Kidney (tissue), 14 donors: Measurements from ENCODE around the gene CD34. TPM values are rescaled to one million over a fixed set of nuclear protein-coding genes. Genes with fewer than 3 reads are reported as not detected.

Experiments used
- DNase-seq, 5 donors: peaks; one replicate each; pipeline ENCODE4 v3.0.0-alpha.2; 2013 to 2020
- FAIRE-seq: peaks from 2 replicates; lab custom pipeline; 2012; peaks lifted over from hg19 to GRCh38; lab: Jason Lieb, UNC
- H3K27ac ChIP-seq, 2 donors: one replicate each; pipeline ENCODE4 v1.7.0; 2013; ENCODE audit warnings: low read depth in 2 of 2, low read length in 2 of 2, inconsistent platforms in 1 of 2
- H3K27me3 ChIP-seq: one replicate; pipeline ENCODE4 v1.7.1; 2013; ENCODE audit warnings: low read length, inconsistent platforms; ENCODE audit not compliant: control insufficient read depth, insufficient read depth
- H3K36me3 ChIP-seq, 3 donors: one replicate each; pipeline versions ENCODE4 v1.7.0 to v1.7.1; 2013; ENCODE audit warnings: low read length in 3 of 3, control low read depth in 1 of 3, inconsistent platforms in 1 of 3; ENCODE audit not compliant: insufficient read depth in 3 of 3, control insufficient read depth in 2 of 3
- H3K4me1 ChIP-seq, 3 donors: one replicate each; pipeline versions ENCODE4 v1.7.0 to v1.7.1; 2013; ENCODE audit warnings: low read length in 3 of 3, inconsistent platforms in 1 of 3, low read depth in 1 of 3; ENCODE audit not compliant: control insufficient read depth in 2 of 3, insufficient read depth in 2 of 3
- H3K4me3 ChIP-seq, 3 donors: one replicate each; pipeline versions ENCODE4 v1.7.0 to v1.8.1; 2013; ENCODE audit warnings: low read length in 3 of 3, control low read depth in 1 of 3, inconsistent platforms in 1 of 3
- H3K9ac ChIP-seq, 3 donors: one replicate each; pipeline versions ENCODE4 v1.7.0 to v1.7.1; 2013; ENCODE audit warnings: low read length in 3 of 3, control low read depth in 1 of 3, inconsistent platforms in 1 of 3
- H3K9me3 ChIP-seq, 3 donors: one replicate each; pipeline versions ENCODE4 v1.7.0 to v1.7.1; 2013; ENCODE audit warnings: low read length in 3 of 3, control low read depth in 1 of 3, inconsistent platforms in 1 of 3; ENCODE audit not compliant: control insufficient read depth in 2 of 3, insufficient read depth in 1 of 3
- intact Hi-C: fragments of 100-400 bp; cut with DNase I; formaldehyde crosslinking; loops from one replicate; pipeline ENCODE4 v1.11.1; 2022
- polyA plus RNA-seq: library from polyadenylated mRNA; stranded (reverse); fragments of 350-450 nt; fragmentation: Illumina TruSeq; extraction: RNeasy Lipid Tissue Mini Kit (QIAGEN cat#74804); gene quantifications from one replicate; pipeline ENCODE4 v1.2.3, GENCODE V29; 2014; ENCODE audit warnings: low read depth, low replicate concordance; ENCODE audit not compliant: insufficient read depth
- total RNA-seq: library from RNA; stranded (reverse); fragmentation: NEBNext Ultra II Directional; extraction: Animal tissue kit (Norgen Biotek cat#: 25700); gene quantifications from one replicate; pipeline ENCODE4 v1.2.1, GENCODE V29; 2021
- TF ChIP-seq, protein P1 (sequence below): IDR thresholded peaks from 3 replicates; pipeline ENCODE4 v1.5.1; 2012; ENCODE audit warnings: mild to moderate bottlenecking, moderate library complexity, borderline replicate concordance; ENCODE audit not compliant: insufficient read depth; ENCODE audit errors: extremely low read depth
- donor health status: control.
- donor health status: control.
- donor health status: control.
- donor health status: control.
- donor health status: control.
- donor health status: DM: yes; HTN: yes; CAD: no.
- donor health status: Normal renal cell carcinoma (clear cell type).

The CD34 gene
- total and polyA plus RNA-seq, 2 donors from 2014 or later = 50.9 to 69.4 TPM

DNA sequence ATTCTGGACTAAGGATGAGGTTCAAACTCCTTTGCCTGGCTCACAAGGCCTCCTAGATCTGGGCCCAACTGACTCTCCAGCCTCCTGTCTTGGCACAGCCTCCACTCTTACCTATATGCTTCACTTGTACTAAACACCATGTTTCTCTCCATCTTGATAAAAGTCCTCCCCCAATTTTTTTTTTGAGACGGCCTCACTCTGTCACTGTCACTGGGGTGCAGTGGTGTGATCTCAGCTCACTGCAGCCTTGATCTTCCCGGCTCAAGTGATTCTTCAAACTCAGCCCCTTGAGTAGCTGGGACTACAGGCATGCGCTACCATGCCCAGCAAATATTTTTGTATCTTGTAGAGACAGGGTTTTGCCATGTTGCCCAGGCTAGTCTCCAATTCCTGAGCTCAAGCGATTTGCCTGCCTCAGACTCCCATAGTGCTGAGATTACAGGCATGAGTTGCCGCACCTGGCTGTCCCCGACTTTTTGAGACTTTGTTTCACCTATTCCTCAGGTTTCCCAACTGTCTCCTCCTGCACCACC, 39.7 kb downstream of the CD34 start:
- Histone ChIP-seq H3K4me1 (peaks cover 0 to 16% (median 15%) of the 10 kb centered on the region in 3 donors), H3K27ac (peak overlapping the region in 1 of 2 donors; percentile 15)
- FAIRE-seq = no peak

DNA sequence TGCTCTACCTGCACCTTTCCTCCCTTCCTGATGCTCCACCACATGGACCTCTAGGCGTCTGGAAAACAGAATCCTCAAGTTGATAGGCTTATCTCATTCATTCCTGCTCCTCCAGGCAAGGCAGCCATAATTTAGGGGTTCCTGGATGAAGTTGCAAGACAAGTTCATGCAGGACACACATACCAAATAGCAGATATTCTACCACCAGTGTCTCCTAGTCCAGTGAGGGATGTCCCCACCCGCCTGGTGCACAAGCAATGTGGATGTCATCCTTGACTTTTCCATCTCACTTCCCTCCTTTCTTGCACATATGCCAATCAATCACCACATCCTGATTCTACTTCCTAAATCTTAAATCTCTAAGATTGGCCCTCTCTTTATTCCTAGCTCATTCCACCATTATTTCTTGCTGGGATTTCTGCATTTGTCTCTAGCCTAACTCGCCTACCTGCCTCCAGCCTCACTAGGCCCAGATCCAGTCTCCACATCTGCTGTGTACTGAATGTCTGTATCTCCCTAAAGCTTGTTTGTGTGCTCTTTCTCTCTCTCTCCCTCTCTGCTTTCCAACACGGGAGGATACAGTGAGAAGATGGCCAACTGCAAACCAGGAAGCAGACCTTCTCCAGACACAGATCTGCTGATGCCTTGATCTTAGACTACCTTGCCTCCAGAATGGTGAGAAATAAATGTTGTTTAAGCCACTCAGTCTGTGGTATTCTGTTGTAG, 40.5 kb downstream of the CD34 start:
- FAIRE-seq (no peak), DNase-seq (no peak)
- H3K4me3 ChIP-seq = no peak overlapping the region
- no peaks in the 10 kb centered on the region for H3K36me3 ChIP-seq
- TF ChIP-seq, protein P1, sequence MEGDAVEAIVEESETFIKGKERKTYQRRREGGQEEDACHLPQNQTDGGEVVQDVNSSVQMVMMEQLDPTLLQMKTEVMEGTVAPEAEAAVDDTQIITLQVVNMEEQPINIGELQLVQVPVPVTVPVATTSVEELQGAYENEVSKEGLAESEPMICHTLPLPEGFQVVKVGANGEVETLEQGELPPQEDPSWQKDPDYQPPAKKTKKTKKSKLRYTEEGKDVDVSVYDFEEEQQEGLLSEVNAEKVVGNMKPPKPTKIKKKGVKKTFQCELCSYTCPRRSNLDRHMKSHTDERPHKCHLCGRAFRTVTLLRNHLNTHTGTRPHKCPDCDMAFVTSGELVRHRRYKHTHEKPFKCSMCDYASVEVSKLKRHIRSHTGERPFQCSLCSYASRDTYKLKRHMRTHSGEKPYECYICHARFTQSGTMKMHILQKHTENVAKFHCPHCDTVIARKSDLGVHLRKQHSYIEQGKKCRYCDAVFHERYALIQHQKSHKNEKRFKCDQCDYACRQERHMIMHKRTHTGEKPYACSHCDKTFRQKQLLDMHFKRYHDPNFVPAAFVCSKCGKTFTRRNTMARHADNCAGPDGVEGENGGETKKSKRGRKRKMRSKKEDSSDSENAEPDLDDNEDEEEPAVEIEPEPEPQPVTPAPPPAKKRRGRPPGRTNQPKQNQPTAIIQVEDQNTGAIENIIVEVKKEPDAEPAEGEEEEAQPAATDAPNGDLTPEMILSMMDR = no peak
- intact Hi-C loops = no loop called here
- peak overlapping the region in 1 of 2 donors; percentile 15 for H3K27ac ChIP-seq
- no peaks in the 10 kb centered on the region for H3K27me3 ChIP-seq
- H3K4me1 ChIP-seq = peaks cover 0 to 20% (median 17%) of the 10 kb centered on the region in 3 donors
- no peak overlapping the region for H3K9ac ChIP-seq
- H3K9me3 ChIP-seq = no peaks in the 10 kb centered on the region

More for the DNA sequence above, 39.7 kb downstream of the CD34 start:
- Histone ChIP-seq H3K36me3 (no peaks in the 10 kb centered on the region), H3K4me3 (no peak overlapping the region), H3K27me3 (no peaks in the 10 kb centered on the region), H3K9me3 (no peaks in the 10 kb centered on the region), H3K9ac (no peak overlapping the region)
- DNase-seq = no peak
- intact Hi-C loops = no loop called here
- TF ChIP-seq, protein P1 = no peak

DNA sequence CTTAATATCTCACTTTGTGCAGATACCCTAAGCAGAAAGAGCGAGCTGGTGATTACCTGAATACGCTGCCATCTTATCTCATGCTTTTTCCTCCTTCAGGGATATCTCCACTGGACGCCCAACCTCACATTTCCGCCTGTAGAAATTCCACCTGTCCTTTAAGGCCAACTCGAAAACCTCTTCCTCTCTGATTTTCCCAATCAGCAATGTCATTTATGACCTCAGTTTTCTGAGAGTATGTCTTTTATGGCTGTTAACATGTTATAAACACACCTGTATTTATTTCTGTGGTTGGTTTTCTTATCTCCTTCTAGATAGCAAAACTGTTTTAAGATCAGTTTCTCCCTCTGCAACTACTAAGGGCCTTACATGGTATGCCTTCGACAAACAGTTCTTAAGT, 41.1 kb downstream of the CD34 start:
- Histone ChIP-seq H3K36me3 (peaks cover 0 to 5% (median 0%) of the 10 kb centered on the region in 3 donors), H3K4me1 (peaks cover 0 to 22% (median 20%) of the 10 kb centered on the region in 3 donors), H3K4me3 (no peak overlapping the region), H3K9me3 (no peaks in the 10 kb centered on the region), H3K27ac (peak overlapping the region in 1 of 2 donors; percentile 79), H3K27me3 (no peaks in the 10 kb centered on the region), H3K9ac (no peak overlapping the region)
- TF ChIP-seq, protein P1 = no peak
- DNase-seq (no peak), FAIRE-seq (no peak)
- intact Hi-C loops = loop anchor here (5.0 kb wide), 1 partner anchor 43 kb away; no protein-coding TSS in a partner anchor
